Neural cell (in vitro differentiated cells): ENCODE measurements around the gene RPS4Y1. TPM values are rescaled to one million over a fixed set of nuclear protein-coding genes. Genes with fewer than 3 reads are reported as not detected.

Experiments used
- H2AFZ ChIP-seq: fragments of 200-600, 300-800 bp; sonication (generic), shearing (Covaris generic); 2 replicates; pipeline ENCODE4 v1.6.0; 2014; ENCODE audit warnings: low read depth, mild to moderate bottlenecking, antibody characterized with exemption, low read length, moderate library complexity
- H3F3A ChIP-seq: fragments of 200-600 bp; shearing (Covaris generic); 2 replicates; pipeline ENCODE4 v1.6.1; 2016; ENCODE audit warnings: mild to moderate bottlenecking, moderate library complexity, mixed read lengths, antibody characterized with exemption, low read length; ENCODE audit not compliant: insufficient read depth, poor library complexity, severe bottlenecking
- H3K27ac ChIP-seq: fragments of 200-600, 300-800 bp; sonication (generic), shearing (Covaris generic); 2 replicates; pipeline ENCODE4 v1.5.1; 2014; ENCODE audit warnings: mild to moderate bottlenecking, low read length, moderate library complexity
- H3K27me3 ChIP-seq: fragments of 300-800, 200-600 bp; sonication (generic), shearing (Covaris generic); 2 replicates; pipeline ENCODE4 v1.6.0; 2014; ENCODE audit warnings: mild to moderate bottlenecking, low read depth, low read length, moderate library complexity; ENCODE audit not compliant: insufficient read depth
- H3K36me3 ChIP-seq: fragments of 300-800, 200-600 bp; sonication (generic), shearing (Covaris generic); 2 replicates; pipeline ENCODE4 v1.5.1; 2014; ENCODE audit warnings: mild to moderate bottlenecking, antibody characterized with exemption, low read length, moderate library complexity; ENCODE audit not compliant: insufficient read depth
- H3K4me2 ChIP-seq: fragments of 300-800, 200-600 bp; sonication (generic), shearing (Covaris generic); 2 replicates; pipeline ENCODE4 v1.6.0; 2014; ENCODE audit warnings: mild to moderate bottlenecking, low read length
- H3K4me3 ChIP-seq: fragments of 300-800, 200-600 bp; sonication (generic), shearing (Covaris generic); 2 replicates; pipeline ENCODE4 v1.5.1; 2014; ENCODE audit warnings: mild to moderate bottlenecking, low read length, moderate library complexity
- H3K79me2 ChIP-seq: fragments of 200-600 bp; shearing (Covaris generic); replicated peaks from 2 replicates; pipeline ENCODE4 v1.6.0; 2014; ENCODE audit warnings: mild to moderate bottlenecking, low read length, moderate library complexity; ENCODE audit not compliant: insufficient read depth
- H3K9ac ChIP-seq: fragments of 300-800, 200-600 bp; sonication (generic), shearing (Covaris generic); 2 replicates; pipeline ENCODE4 v1.6.1; 2016; ENCODE audit warnings: mild to moderate bottlenecking, low read length, mixed read lengths
- H3K9me2 ChIP-seq: fragments of 200-600 bp; shearing (Covaris generic); 2 replicates; pipeline ENCODE4 v1.6.1; 2016; ENCODE audit warnings: mild to moderate bottlenecking, low read length, mixed read lengths; ENCODE audit not compliant: insufficient read depth
- H3K9me3 ChIP-seq: fragments of 200-600, 300-800 bp; sonication (generic), shearing (Covaris generic); 2 replicates; pipeline ENCODE4 v1.6.1; 2016; ENCODE audit warnings: mild to moderate bottlenecking, mixed run types, low read length, moderate library complexity, mixed read lengths
- H4K20me1 ChIP-seq: fragments of 200-600 bp; shearing (Covaris generic); 2 replicates; pipeline ENCODE4 v1.6.1; 2016; ENCODE audit warnings: mild to moderate bottlenecking, mixed run types; ENCODE audit not compliant: insufficient read depth
- EP300 ChIP-seq: fragments of 450-650 bp; conservative IDR thresholded peaks from 2 replicates; pipeline ENCODE4 v1.6.1; 2014; ENCODE audit warnings: antibody characterized with exemption, mild to moderate bottlenecking, moderate library complexity; ENCODE audit not compliant: poor library complexity, severe bottlenecking
- EZH2 ChIP-seq: fragments of 200-600, 300-800 bp; shearing (Covaris generic), sonication (generic); IDR thresholded peaks from 2 replicates; pipeline ENCODE4 v1.6.1; 2014; ENCODE audit warnings: antibody characterized with exemption, low read length, borderline replicate concordance, mild to moderate bottlenecking; ENCODE audit not compliant: insufficient read depth, poor library complexity, severe bottlenecking
- MXI1 ChIP-seq: fragments of 450-650 bp; conservative IDR thresholded peaks from 2 replicates; pipeline ENCODE4 v1.6.1; 2014; ENCODE audit warnings: antibody characterized with exemption, mild to moderate bottlenecking; ENCODE audit not compliant: poor library complexity, severe bottlenecking
- POLR2AphosphoS5 ChIP-seq: IDR thresholded peaks from 2 replicates; pipeline ENCODE4 v1.6.1; 2012
- RAD21 ChIP-seq: fragments of 450-650 bp; conservative IDR thresholded peaks from 2 replicates; pipeline ENCODE4 v1.6.1; 2014; ENCODE audit warnings: antibody characterized with exemption, mild to moderate bottlenecking, moderate library complexity
- REST ChIP-seq: IDR thresholded peaks from 2 replicates; pipeline ENCODE4 v1.6.1; 2012; ENCODE audit warnings: borderline replicate concordance
- SMC3 ChIP-seq: fragments of 450-650 bp; conservative IDR thresholded peaks from 2 replicates; pipeline ENCODE4 v1.6.1; 2014; ENCODE audit warnings: antibody characterized with exemption, mild to moderate bottlenecking, moderate library complexity; ENCODE audit not compliant: poor library complexity
- TAF1 ChIP-seq: IDR thresholded peaks from 2 replicates; pipeline ENCODE4 v1.6.1; 2012; ENCODE audit warnings: low read depth
- polyA plus RNA-seq: library from polyadenylated mRNA; depleted of rRNA; stranded (reverse); fragments of >200 nt; gene quantifications from 2 replicates; pipeline ENCODE4 v1.2.3, GENCODE V29; 2014
- TF ChIP-seq, protein P1 (sequence below): fragments of 450-650 bp; IDR thresholded peaks from 2 replicates; pipeline ENCODE4 v1.5.1; 2014; ENCODE audit warnings: antibody characterized with exemption, mild to moderate bottlenecking, moderate library complexity; ENCODE audit not compliant: poor library complexity, severe bottlenecking

The RPS4Y1 gene
- polyA plus RNA-seq, 1 donor from 2014 or later = 224 TPM

DNA sequence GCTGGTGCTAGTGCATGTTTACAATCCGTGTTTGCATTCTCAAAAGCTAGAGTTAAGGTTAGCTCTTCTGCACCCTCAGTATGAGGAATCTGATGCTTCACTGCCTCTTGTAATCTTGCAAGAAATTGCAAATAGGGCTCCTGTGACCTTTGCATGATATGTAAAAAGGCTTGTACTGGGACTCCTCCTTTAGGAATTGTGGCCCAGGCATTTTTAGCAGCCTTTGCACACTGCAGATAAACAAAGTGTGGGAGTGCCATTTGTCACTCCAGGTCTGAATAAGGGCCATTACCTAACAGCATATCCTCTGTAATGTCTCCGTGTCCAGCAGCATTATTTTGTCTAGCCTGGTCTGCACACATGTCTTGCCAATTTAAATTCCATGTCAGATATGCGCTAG is 44.5 kb downstream of the RPS4Y1 start:
- no peaks in the 10 kb centered on the region for H3K79me2 ChIP-seq
- H3K4me2 ChIP-seq = no peak overlapping the region
- H3K9ac ChIP-seq = no peak overlapping the region
- no peaks in the 10 kb centered on the region for H3K9me2 ChIP-seq
- H2AFZ ChIP-seq = no peak overlapping the region
- no peaks in the 10 kb centered on the region for H3K36me3 ChIP-seq
- no peaks in the 10 kb centered on the region for H4K20me1 ChIP-seq
- H3K4me3 ChIP-seq = no peak overlapping the region
- no peaks in the 10 kb centered on the region for H3K27me3 ChIP-seq
- no peaks in the 10 kb centered on the region for H3K9me3 ChIP-seq
- TF ChIP-seq REST = no peak
- no peak for TF ChIP-seq TAF1
- no peak for TF ChIP-seq POLR2AphosphoS5
- no peaks in the 10 kb centered on the region for H3F3A ChIP-seq
- H3K27ac ChIP-seq = no peak overlapping the region

DNA sequence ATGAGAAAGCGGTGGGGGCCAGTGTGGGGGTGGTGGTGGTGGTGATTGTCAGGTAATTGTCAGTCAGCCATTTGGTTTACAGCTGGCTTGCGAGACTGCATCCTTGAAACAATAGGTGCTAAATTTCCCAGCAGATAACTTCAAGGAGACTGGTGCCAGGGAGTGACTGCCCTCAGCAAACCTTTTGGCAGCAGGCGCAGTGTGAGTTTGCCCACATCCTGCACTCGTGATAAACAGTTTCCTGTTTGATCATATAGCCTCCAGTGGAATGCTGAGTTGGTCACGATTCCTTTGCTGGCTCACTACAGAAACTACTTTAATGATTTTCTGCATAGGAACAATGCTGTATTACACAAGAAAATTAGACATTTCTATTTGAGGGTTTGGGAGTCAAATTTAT is 46.0 kb downstream of the RPS4Y1 start:
- H4K20me1 ChIP-seq = no peaks in the 10 kb centered on the region

More for the DNA sequence above, 46.0 kb downstream of the RPS4Y1 start:
- Histone ChIP-seq H3K9ac (no peak overlapping the region), H2AFZ (no peak overlapping the region), H3K4me3 (no peak overlapping the region), H3K27ac (no peak overlapping the region), H3K4me2 (no peak overlapping the region), H3F3A (no peaks in the 10 kb centered on the region), H3K9me3 (no peaks in the 10 kb centered on the region), H3K9me2 (no peaks in the 10 kb centered on the region), H3K27me3 (no peaks in the 10 kb centered on the region), H3K36me3 (no peaks in the 10 kb centered on the region), H3K79me2 (no peaks in the 10 kb centered on the region)
- TF ChIP-seq EZH2 (no peak), EP300 (no peak), REST (no peak), MXI1 (no peak), TAF1 (no peak), POLR2AphosphoS5 (no peak), SMC3 (no peak), RAD21 (no peak)
- TF ChIP-seq, protein P1, sequence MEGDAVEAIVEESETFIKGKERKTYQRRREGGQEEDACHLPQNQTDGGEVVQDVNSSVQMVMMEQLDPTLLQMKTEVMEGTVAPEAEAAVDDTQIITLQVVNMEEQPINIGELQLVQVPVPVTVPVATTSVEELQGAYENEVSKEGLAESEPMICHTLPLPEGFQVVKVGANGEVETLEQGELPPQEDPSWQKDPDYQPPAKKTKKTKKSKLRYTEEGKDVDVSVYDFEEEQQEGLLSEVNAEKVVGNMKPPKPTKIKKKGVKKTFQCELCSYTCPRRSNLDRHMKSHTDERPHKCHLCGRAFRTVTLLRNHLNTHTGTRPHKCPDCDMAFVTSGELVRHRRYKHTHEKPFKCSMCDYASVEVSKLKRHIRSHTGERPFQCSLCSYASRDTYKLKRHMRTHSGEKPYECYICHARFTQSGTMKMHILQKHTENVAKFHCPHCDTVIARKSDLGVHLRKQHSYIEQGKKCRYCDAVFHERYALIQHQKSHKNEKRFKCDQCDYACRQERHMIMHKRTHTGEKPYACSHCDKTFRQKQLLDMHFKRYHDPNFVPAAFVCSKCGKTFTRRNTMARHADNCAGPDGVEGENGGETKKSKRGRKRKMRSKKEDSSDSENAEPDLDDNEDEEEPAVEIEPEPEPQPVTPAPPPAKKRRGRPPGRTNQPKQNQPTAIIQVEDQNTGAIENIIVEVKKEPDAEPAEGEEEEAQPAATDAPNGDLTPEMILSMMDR = no peak
